Loucy (cell line): ENCODE results near the gene CD101.

Experiments used
- H2AFZ ChIP-seq: fragments of 200-600 bp; sonication (generic); 2 replicates; pipeline ENCODE4 v1.6.0; 2016; ENCODE audit warnings: antibody characterized with exemption, mild to moderate bottlenecking, low read length, moderate library complexity
- H3F3A ChIP-seq: fragments of 200-600 bp; 2 replicates; pipeline ENCODE4 v1.6.0; 2016; ENCODE audit warnings: antibody characterized with exemption, low read depth, mild to moderate bottlenecking
- H3K27me3 ChIP-seq: fragments of 200-600 bp; sonication (generic); 2 replicates; pipeline ENCODE4 v1.6.1; 2014; ENCODE audit warnings: low read length, mild to moderate bottlenecking; ENCODE audit not compliant: insufficient read depth, poor library complexity, severe bottlenecking
- H3K36me3 ChIP-seq: fragments of 200-600 bp; sonication (generic); 2 replicates; pipeline ENCODE4 v1.6.1; 2016; ENCODE audit warnings: low read length; ENCODE audit not compliant: insufficient read depth
- H3K4me1 ChIP-seq: fragments of 200-600 bp; sonication (generic); 2 replicates; pipeline ENCODE4 v1.5.1; 2014; ENCODE audit warnings: low read length, mild to moderate bottlenecking; ENCODE audit not compliant: insufficient read depth, poor library complexity, severe bottlenecking
- H3K4me2 ChIP-seq: fragments of 200-600 bp; sonication (generic); 2 replicates; pipeline ENCODE4 v1.6.0; 2014; ENCODE audit warnings: antibody characterized with exemption, low read length, low read depth, mild to moderate bottlenecking; ENCODE audit not compliant: poor library complexity, severe bottlenecking
- H3K4me3 ChIP-seq: fragments of 200-600 bp; sonication (generic); 2 replicates; pipeline ENCODE4 v1.5.1; 2014; ENCODE audit warnings: low read length, mild to moderate bottlenecking, mixed read lengths; ENCODE audit not compliant: poor library complexity, severe bottlenecking
- H3K79me2 ChIP-seq: fragments of 200-600 bp; sonication (generic); 2 replicates; pipeline ENCODE4 v1.6.1; 2014; ENCODE audit warnings: low read length; ENCODE audit not compliant: insufficient read depth
- H3K9ac ChIP-seq: fragments of 200-600 bp; sonication (generic); 2 replicates; pipeline ENCODE4 v1.6.0; 2014; ENCODE audit warnings: mild to moderate bottlenecking, low read depth, low read length, moderate library complexity; ENCODE audit not compliant: poor library complexity, severe bottlenecking
- H3K9me2 ChIP-seq: fragments of 200-600 bp; sonication (generic); replicated peaks from 2 replicates; pipeline ENCODE4 v1.6.1; 2016; ENCODE audit warnings: low read depth, low read length, mixed read lengths
- H3K9me3 ChIP-seq: fragments of 200-600 bp; sonication (generic); 2 replicates; pipeline ENCODE4 v1.6.1; 2014; ENCODE audit warnings: mild to moderate bottlenecking, antibody characterized with exemption, low read length, low read depth; ENCODE audit not compliant: insufficient read depth
- H4K20me1 ChIP-seq: fragments of 200-600 bp; sonication (generic); 2 replicates; pipeline ENCODE4 v1.6.0; 2014; ENCODE audit warnings: antibody characterized with exemption, low read length, mild to moderate bottlenecking; ENCODE audit not compliant: insufficient read depth, poor library complexity, severe bottlenecking
- EZH2phosphoT487 ChIP-seq: fragments of 200-600 bp; IDR thresholded peaks from 2 replicates; pipeline ENCODE4 v1.6.1; 2018; ENCODE audit warnings: antibody characterized with exemption, mild to moderate bottlenecking, moderate library complexity, borderline replicate concordance
- TF ChIP-seq, protein P1 (sequence below): fragments of 200-600 bp; sonication (generic); conservative IDR thresholded peaks from 2 replicates; pipeline ENCODE4 v1.5.1; 2014; ENCODE audit warnings: mild to moderate bottlenecking, antibody characterized with exemption, low read length

Gene CD101

DNA sequence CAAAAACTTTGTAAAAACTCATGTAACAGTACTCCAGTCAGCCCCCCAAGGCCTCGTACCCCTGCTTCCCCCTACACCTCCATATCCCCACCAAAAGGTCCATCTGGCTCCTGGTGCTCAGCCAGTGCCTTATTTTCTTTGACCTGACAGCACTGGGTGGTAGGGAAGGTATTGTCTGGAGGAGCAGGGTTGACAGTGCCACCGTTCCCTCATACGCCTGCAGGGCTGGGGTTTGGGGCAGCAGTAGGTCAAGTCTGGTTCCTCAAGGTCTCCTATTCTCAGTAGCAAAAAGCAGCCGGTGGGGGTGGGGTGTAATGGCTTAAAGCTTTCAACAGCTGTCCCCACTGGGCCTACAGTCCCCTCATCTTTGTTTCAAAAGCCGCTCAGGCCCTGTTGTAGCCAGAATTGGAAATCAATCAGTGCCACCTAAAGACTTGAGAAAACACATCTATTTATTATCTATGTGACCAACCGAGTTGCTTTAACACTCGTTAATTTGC, 33.3 kb downstream of the CD101 start:
- Histone ChIP-seq H4K20me1 (no peaks in the 10 kb centered on the region), H3K79me2 (no peaks in the 10 kb centered on the region), H3K4me3 (no peak overlapping the region), H3K9ac (no peak overlapping the region), H3K36me3 (no peaks in the 10 kb centered on the region), H3K4me1 (no peaks in the 10 kb centered on the region), H3K4me2 (no peak overlapping the region), H3K27me3 (no peaks in the 10 kb centered on the region), H3K9me2 (no peaks in the 10 kb centered on the region), H2AFZ (no peak overlapping the region), H3F3A (no peaks in the 10 kb centered on the region), H3K9me3 (no peaks in the 10 kb centered on the region)
- TF ChIP-seq EZH2phosphoT487 = no peak
- TF ChIP-seq, protein P1, sequence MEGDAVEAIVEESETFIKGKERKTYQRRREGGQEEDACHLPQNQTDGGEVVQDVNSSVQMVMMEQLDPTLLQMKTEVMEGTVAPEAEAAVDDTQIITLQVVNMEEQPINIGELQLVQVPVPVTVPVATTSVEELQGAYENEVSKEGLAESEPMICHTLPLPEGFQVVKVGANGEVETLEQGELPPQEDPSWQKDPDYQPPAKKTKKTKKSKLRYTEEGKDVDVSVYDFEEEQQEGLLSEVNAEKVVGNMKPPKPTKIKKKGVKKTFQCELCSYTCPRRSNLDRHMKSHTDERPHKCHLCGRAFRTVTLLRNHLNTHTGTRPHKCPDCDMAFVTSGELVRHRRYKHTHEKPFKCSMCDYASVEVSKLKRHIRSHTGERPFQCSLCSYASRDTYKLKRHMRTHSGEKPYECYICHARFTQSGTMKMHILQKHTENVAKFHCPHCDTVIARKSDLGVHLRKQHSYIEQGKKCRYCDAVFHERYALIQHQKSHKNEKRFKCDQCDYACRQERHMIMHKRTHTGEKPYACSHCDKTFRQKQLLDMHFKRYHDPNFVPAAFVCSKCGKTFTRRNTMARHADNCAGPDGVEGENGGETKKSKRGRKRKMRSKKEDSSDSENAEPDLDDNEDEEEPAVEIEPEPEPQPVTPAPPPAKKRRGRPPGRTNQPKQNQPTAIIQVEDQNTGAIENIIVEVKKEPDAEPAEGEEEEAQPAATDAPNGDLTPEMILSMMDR = no peak

DNA sequence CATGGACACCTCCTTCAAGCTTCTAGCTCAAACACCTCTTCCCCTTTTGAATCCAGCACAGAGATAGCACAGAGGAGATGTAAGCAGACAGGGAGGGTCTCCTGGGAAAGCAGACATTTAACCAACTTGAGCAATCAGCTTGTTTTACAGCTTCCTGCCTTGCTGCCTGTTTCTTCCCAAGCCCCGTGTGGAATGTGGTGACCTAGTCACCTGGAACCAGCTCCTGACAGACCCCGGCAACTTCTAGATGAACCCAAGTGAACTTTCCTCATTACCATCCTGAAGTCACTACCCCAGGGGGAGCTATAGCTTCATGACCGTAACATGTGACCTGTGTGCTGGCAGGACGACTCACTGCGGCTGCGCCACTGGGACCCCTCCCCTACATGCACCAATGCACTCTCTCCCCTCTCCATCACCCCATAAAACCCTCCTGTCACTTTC, 34.5 kb downstream of the CD101 start:
- no peak for TF ChIP-seq EZH2phosphoT487
- TF ChIP-seq, protein P1 = no peak
- H4K20me1 ChIP-seq = no peaks in the 10 kb centered on the region
- no peaks in the 10 kb centered on the region for H3K36me3 ChIP-seq
- no peaks in the 10 kb centered on the region for H3F3A ChIP-seq
- H2AFZ ChIP-seq = no peak overlapping the region
- H3K4me1 ChIP-seq = no peaks in the 10 kb centered on the region
- H3K9ac ChIP-seq = no peak overlapping the region
- H3K27me3 ChIP-seq = no peaks in the 10 kb centered on the region
- H3K4me3 ChIP-seq = no peak overlapping the region
- no peaks in the 10 kb centered on the region for H3K9me3 ChIP-seq
- H3K79me2 ChIP-seq = no peaks in the 10 kb centered on the region
- H3K4me2 ChIP-seq = no peak overlapping the region
- H3K9me2 ChIP-seq = no peaks in the 10 kb centered on the region

DNA sequence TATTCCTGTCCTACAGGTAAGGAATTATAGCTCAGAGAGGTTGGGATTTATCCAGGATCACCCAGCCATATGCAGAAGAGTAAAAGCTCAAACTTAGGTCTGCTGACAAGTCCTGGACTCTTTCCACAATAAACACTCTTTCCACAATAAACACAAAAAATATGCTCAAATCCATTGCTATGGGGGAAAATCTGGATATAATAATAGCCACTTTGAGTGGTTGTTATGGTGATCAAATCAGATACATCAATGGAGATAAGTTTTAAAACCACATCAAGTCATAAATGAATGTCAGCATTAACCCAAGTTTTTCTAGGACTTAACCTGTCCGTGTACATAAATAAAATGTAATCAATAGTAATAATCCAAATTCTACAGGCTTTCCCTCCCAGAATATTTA, 36.2 kb downstream of the CD101 start:
- H3K36me3 ChIP-seq = no peaks in the 10 kb centered on the region
- H3F3A ChIP-seq = no peaks in the 10 kb centered on the region
- H2AFZ ChIP-seq = no peak overlapping the region

More for the DNA sequence above, 36.2 kb downstream of the CD101 start:
- Histone ChIP-seq H3K4me1 (no peaks in the 10 kb centered on the region), H3K9me3 (no peaks in the 10 kb centered on the region), H3K79me2 (no peaks in the 10 kb centered on the region), H3K4me3 (no peak overlapping the region), H3K4me2 (no peak overlapping the region), H3K27me3 (no peaks in the 10 kb centered on the region), H4K20me1 (no peaks in the 10 kb centered on the region), H3K9me2 (no peaks in the 10 kb centered on the region), H3K9ac (no peak overlapping the region)
- TF ChIP-seq, protein P1 = no peak
- TF ChIP-seq EZH2phosphoT487 = no peak
